Keratinocyte (primary cell): ENCODE measurements around the gene HNF4A. TPM values are rescaled to one million over a fixed set of nuclear protein-coding genes. Genes with fewer than 3 reads are reported as not detected.

Source experiments
- DNase-seq: peaks from one replicate; pipeline ENCODE4 v3.0.0-alpha.2; 2011; ENCODE audit warnings: low read depth, missing footprints, low spot score
- FAIRE-seq: peaks from 2 replicates; lab custom pipeline; 2011; peaks lifted over from hg19 to GRCh38; lab: Jason Lieb, UNC
- H2AFZ ChIP-seq: 2 replicates; pipeline ENCODE4 v1.6.0; 2012; ENCODE audit warnings: low read length, control low read depth, inconsistent platforms; ENCODE audit not compliant: control insufficient read depth
- H3K27ac ChIP-seq: 2 replicates; pipeline ENCODE4 v1.5.1; 2011; ENCODE audit warnings: low read length; ENCODE audit not compliant: control insufficient read depth, insufficient read depth
- H3K27me3 ChIP-seq: 3 replicates; pipeline ENCODE4 v1.6.0; 2011; ENCODE audit warnings: low read length; ENCODE audit not compliant: control insufficient read depth, insufficient read depth; ENCODE audit errors: extremely low read depth
- H3K36me3 ChIP-seq, 2 experiments: 2 replicates in 1 of 2; 3 replicates in 1 of 2; pipeline ENCODE4 v1.5.1; 2011; ENCODE audit warnings: low read length in 2 of 2, mild to moderate bottlenecking in 1 of 2; ENCODE audit not compliant: control insufficient read depth in 2 of 2, insufficient read depth in 2 of 2; ENCODE audit errors: extremely low read depth in 1 of 2
- H3K4me1 ChIP-seq: 3 replicates; pipeline ENCODE4 v1.5.1; 2011; ENCODE audit warnings: low read length; ENCODE audit not compliant: control insufficient read depth, insufficient read depth; ENCODE audit errors: extremely low read depth
- H3K4me2 ChIP-seq: 3 replicates; pipeline ENCODE4 v1.6.0; 2011; ENCODE audit warnings: low read depth, low read length; ENCODE audit not compliant: control insufficient read depth, insufficient read depth; ENCODE audit errors: extremely low read depth
- H3K4me3 ChIP-seq, 3 experiments: fragments of 200-600 bp in 1 of 3; sonication (generic) in 1 of 3; 2 replicates in 2 of 3; 3 replicates in 1 of 3; pipeline ENCODE4 v1.5.1; 2011 to 2016; ENCODE audit warnings: low read length in 3 of 3, mild to moderate bottlenecking in 3 of 3, control low read depth in 2 of 3, inconsistent platforms in 1 of 3, low read depth in 1 of 3, mixed read lengths in 1 of 3, mixed run types in 1 of 3, moderate library complexity in 1 of 3; ENCODE audit not compliant: control insufficient read depth in 2 of 3, insufficient read depth in 2 of 3; ENCODE audit errors: extremely low read depth in 1 of 3
- H3K79me2 ChIP-seq: 2 replicates; pipeline ENCODE4 v1.6.0; 2012; ENCODE audit warnings: low read length; ENCODE audit not compliant: control insufficient read depth, insufficient read depth
- H3K9ac ChIP-seq: 3 replicates; pipeline ENCODE4 v1.6.0; 2011; ENCODE audit warnings: low read length; ENCODE audit not compliant: control insufficient read depth, insufficient read depth; ENCODE audit errors: extremely low read depth
- H3K9me1 ChIP-seq: 3 replicates; pipeline ENCODE4 v1.6.0; 2011; ENCODE audit warnings: low read length; ENCODE audit not compliant: control insufficient read depth, insufficient read depth; ENCODE audit errors: extremely low read depth
- H3K9me3 ChIP-seq: 2 replicates; pipeline ENCODE4 v1.5.1; 2012; ENCODE audit warnings: low read depth, low read length; ENCODE audit not compliant: control insufficient read depth
- H4K20me1 ChIP-seq: 3 replicates; pipeline ENCODE4 v1.6.0; 2011; ENCODE audit warnings: low read length; ENCODE audit not compliant: control insufficient read depth, insufficient read depth; ENCODE audit errors: extremely low read depth
- EZH2 ChIP-seq: IDR thresholded peaks from one replicate; pipeline ENCODE4 v1.6.1; 2012; ENCODE audit warnings: inconsistent platforms, mild to moderate bottlenecking, low read length, moderate library complexity
- dilution Hi-C: fragments of 300-500 bp; cut with MboI; formaldehyde crosslinking; loops from one replicate; pipeline ENCODE4 v1.7.0; 2020; ENCODE audit warnings: low sequenced_read_pairs; ENCODE audit not compliant: extremely low pct_ligation_motif_present
- polyA plus RNA-seq, 5 experiments: library from polyadenylated mRNA; depleted of rRNA in 3 of 5; stranded (reverse) in 3 of 5; stranded (forward) in 1 of 5; unstranded in 1 of 5; fragments of >200 nt; gene quantifications; 1 replicate in 1 of 5; 2 replicates in 3 of 5; 3 replicates in 1 of 5; pipeline versions ENCODE4 v1.2.1 to v1.2.3, GENCODE V29; 2011 to 2012; ENCODE audit warnings: missing spikeins in 2 of 5, low read depth in 1 of 5, low replicate concordance in 1 of 5
- TF ChIP-seq, protein P1 (sequence below), 3 experiments: IDR thresholded peaks in 1 of 3; conservative IDR thresholded peaks in 1 of 3; optimal IDR thresholded peaks in 1 of 3; 2 replicates in 2 of 3; 3 replicates in 1 of 3; pipeline versions ENCODE3 to v1.5.1; 2011; ENCODE audit warnings: low read length in 3 of 3, mild to moderate bottlenecking in 3 of 3, moderate library complexity in 2 of 3, control low read depth in 1 of 3, inconsistent platforms in 1 of 3; ENCODE audit not compliant: insufficient read depth in 2 of 3; ENCODE audit errors: extremely low read depth in 1 of 3

HNF4A gene
- polyA plus RNA-seq, 1 donor (not counting 4 experiments of a cell fraction or from before 2014, with no cell fraction given) = not detected

- Histone ChIP-seq H3K79me2 (peaks cover 17% of the 10 kb centered on the region), H3K9me3 (no peaks in the 10 kb centered on the region), H3K27me3 (no peaks in the 10 kb centered on the region), H3K9ac (no peak overlapping the region), H3K4me2 (no peak overlapping the region), H3K4me1 (peaks cover 16% of the 10 kb centered on the region), H3K9me1 (no peaks in the 10 kb centered on the region), H3K36me3 (peaks cover 15 to 23% of the 10 kb centered on the region in 2 experiments), H2AFZ (no peak overlapping the region), H4K20me1 (no peaks in the 10 kb centered on the region), H3K27ac (no peak overlapping the region), H3K4me3 (no peak overlapping the region)
- no peak for FAIRE-seq
- no peak for DNase-seq
- TF ChIP-seq, protein P1, sequence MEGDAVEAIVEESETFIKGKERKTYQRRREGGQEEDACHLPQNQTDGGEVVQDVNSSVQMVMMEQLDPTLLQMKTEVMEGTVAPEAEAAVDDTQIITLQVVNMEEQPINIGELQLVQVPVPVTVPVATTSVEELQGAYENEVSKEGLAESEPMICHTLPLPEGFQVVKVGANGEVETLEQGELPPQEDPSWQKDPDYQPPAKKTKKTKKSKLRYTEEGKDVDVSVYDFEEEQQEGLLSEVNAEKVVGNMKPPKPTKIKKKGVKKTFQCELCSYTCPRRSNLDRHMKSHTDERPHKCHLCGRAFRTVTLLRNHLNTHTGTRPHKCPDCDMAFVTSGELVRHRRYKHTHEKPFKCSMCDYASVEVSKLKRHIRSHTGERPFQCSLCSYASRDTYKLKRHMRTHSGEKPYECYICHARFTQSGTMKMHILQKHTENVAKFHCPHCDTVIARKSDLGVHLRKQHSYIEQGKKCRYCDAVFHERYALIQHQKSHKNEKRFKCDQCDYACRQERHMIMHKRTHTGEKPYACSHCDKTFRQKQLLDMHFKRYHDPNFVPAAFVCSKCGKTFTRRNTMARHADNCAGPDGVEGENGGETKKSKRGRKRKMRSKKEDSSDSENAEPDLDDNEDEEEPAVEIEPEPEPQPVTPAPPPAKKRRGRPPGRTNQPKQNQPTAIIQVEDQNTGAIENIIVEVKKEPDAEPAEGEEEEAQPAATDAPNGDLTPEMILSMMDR (optimal IDR thresholded peaks at IDR 0.05 in 1 of 3, IDR thresholded peaks at IDR 0.05 in 1 of 3, conservative IDR thresholded peaks at IDR 0.05 in 1 of 3; ENCODE audit: extremely low read depth in 1 of 3, insufficient read depth in 2 of 3, low read length in 3 of 3) = no peak
- TF ChIP-seq EZH2 = no peak
- dilution Hi-C loops = no loop called here
These were observed 122.7 kb downstream of the HNF4A start for GRCh38 chr20:44478206-44478605.

- FAIRE-seq (no peak), DNase-seq (no peak)
- dilution Hi-C loops = no loop called here
- Histone ChIP-seq H4K20me1 (no peaks in the 10 kb centered on the region), H2AFZ (no peak overlapping the region), H3K36me3 (peaks cover 18 to 30% of the 10 kb centered on the region in 2 experiments), H3K27me3 (no peaks in the 10 kb centered on the region), H3K79me2 (peaks cover 17% of the 10 kb centered on the region), H3K4me3 (no peak overlapping the region), H3K4me2 (no peak overlapping the region), H3K9me3 (no peaks in the 10 kb centered on the region), H3K4me1 (peaks cover 16% of the 10 kb centered on the region), H3K27ac (no peak overlapping the region), H3K9ac (no peak overlapping the region), H3K9me1 (no peaks in the 10 kb centered on the region)
- no peak for TF ChIP-seq EZH2
- TF ChIP-seq, protein P1 (optimal IDR thresholded peaks at IDR 0.05 in 1 of 3, IDR thresholded peaks at IDR 0.05 in 1 of 3, conservative IDR thresholded peaks at IDR 0.05 in 1 of 3; ENCODE audit: extremely low read depth in 1 of 3, insufficient read depth in 2 of 3, low read length in 3 of 3) = no peak
These were observed 124.1 kb downstream of the HNF4A start for GRCh38 chr20:44479643-44480042.
